ENCODE measurements around the gene TPRA1. TPM values are rescaled to one million over a fixed set of nuclear protein-coding genes. Genes with fewer than 3 reads are reported as not detected.

The TPRA1 gene
- total RNA-seq, 2 experiments from 2014 or later, result 15.1 to 15.9 TPM

DNA sequence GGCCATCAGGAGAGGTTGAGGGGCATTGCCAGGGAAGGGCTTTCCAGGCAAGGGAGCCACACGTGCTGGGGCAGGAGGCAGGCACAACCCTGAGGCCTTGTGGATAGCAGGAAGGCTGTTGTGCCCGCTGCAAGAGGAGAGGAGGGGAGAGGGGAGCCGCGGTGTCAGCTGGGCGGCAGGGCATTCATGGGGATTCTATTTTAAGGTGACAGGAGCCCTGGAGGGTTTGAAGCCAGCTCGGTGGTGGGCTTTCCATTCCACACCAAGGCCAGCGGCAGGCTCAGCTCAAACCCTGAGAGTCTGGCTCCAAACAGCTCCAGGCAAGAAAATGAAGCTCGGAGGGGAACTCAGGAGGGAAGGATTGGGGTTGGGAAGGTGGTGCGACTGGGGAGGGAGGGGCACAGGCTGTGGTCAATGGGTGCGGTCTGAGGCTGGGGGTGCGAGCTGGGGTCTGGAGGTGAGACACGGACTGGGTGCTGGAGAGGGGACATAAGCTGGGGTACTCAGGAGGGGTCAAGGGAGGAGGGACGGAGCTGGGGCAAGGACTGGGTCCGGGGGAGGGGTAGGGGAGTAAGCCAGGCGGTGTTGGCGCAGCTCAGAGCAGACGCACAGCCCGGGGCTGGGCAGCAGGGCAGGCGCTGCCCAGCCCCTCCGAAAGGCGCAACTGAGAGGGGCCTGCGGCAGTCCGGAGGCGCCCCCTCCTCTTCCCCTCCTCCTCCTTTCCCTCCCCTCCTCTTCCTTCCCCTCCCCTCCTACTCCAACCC, 43.4 kb downstream of the TPRA1 start:
- Mint-ChIP-seq H3K27ac (no peak overlapping the region), H3K27me3 (ENCODE audit: low read depth) (no peaks in the 10 kb centered on the region), H3K4me3 (peak overlapping the region; percentile 36), H3K9me3 (no peaks in the 10 kb centered on the region), H3K4me1 (ENCODE audit: low read depth) (peaks cover 7% of the 10 kb centered on the region), H3K36me3 (ENCODE audit: low read depth) (no peaks in the 10 kb centered on the region)
- no peak for DNase-seq
- intact Hi-C loops (cut with micrococcal nuclease), result loop anchor here (1.0 to 2.0 kb wide), 3 partner anchors 92 to 1025 kb away; no protein-coding TSS in a partner anchor
- CTCF ChIA-PET, result interaction anchor here (0.6 to 3.9 kb wide), 21 partner anchors 9 to 870 kb away, joined by 3 to 18 read pairs (median 3); no protein-coding TSS in a partner anchor

DNA sequence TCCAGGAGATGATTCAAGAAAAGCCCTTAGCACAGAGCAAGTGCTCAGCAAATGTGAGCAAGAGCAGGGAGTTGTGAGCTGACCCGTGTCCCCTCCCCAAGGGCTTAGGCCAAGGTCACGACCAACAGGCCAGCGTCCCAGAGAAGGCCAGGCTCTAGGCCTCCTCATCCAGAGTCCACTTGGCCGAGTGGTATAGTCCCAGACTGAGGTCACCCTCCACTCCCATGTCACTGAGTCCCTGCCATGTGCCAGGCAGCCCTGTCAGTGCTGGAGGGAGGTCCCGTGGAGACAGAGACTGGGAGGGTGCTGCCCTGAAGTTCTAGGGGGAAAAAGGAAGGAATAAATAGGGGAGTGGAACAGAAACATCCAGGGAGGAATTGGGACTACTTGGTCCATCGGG, 44.0 kb downstream of the TPRA1 start:
- Mint-ChIP-seq H3K27ac (no peak overlapping the region), H3K27me3 (ENCODE audit: low read depth) (no peaks in the 10 kb centered on the region), H3K4me1 (ENCODE audit: low read depth) (peaks cover 7% of the 10 kb centered on the region), H3K4me3 (peak overlapping the region; percentile 36), H3K9me3 (no peaks in the 10 kb centered on the region), H3K36me3 (ENCODE audit: low read depth) (no peaks in the 10 kb centered on the region)
- intact Hi-C loops (cut with micrococcal nuclease), result loop anchor here (2.0 kb wide), 1 partner anchor 92 kb away; no protein-coding TSS in a partner anchor
- CTCF ChIA-PET, result interaction anchor here (0.7 to 3.9 kb wide), 15 partner anchors 10 to 1024 kb away, joined by 3 to 18 read pairs (median 3); no protein-coding TSS in a partner anchor
- DNase-seq, result no peak

DNA sequence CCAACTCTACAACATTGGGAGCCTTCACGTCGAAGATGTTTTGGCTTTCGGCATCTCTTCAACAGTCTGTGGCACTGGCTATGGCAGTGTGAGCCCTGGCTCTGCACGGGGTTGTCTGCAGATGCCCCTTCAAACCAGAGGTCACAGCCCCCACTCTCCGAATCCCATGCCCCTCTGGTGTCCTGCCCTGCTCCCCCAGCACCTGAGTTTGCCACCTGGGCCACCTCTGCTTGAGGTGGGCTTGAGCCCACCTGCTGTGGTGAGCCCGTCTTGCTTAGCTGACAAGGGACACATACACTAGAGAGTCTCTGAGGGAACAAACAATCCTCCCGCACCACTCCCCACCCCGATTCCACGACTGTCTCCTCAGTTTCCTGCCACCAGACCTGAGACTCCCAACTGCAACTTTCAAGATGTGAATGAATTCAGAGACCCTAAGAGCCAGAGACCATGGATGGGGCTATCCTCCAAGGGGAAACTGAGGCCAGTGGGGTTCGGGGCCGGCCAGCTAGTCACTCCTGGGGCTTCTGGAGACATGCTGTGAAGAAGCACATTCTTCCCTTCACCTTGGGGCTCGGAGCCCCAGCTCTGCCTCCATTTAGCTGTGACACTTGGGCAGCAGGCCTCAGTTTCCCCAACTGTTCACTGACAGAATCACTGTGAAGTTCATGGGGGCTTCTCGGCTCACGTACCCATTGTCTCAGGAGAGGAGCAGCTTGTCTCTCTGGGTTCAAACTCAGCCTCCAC, 44.6 kb downstream of the TPRA1 start:
- H3K4me1 Mint-ChIP-seq (ENCODE audit: low read depth), result peaks cover 7% of the 10 kb centered on the region
- CTCF ChIA-PET, result interaction anchor here (0.7 to 3.9 kb wide), 12 partner anchors 9 to 1023 kb away, joined by 3 to 18 read pairs (median 4); no protein-coding TSS in a partner anchor

DNA sequence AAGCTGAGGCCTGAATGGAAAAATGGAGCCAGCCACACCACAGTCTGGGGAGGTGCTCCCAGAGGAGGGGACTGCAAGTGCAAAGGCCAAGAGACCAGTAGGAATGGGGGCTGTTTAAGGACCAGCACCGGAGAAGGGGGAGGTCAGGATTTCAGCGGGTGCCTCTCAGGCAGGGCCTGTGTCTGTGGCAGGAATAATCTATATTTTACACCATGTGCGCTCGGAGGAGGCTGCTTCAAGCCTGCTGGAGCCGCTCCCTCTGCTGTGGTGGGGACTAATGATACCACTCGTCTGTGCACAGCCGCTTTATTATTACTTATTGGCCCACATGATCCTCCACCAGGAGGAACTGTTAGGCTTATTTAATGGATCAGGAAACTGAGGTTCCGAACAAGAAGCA, 45.3 kb downstream of the TPRA1 start:
- peaks cover 7% of the 10 kb centered on the region for H3K4me1 Mint-ChIP-seq (ENCODE audit: low read depth)
- H3K9me3 Mint-ChIP-seq, result no peaks in the 10 kb centered on the region
- DNase-seq, result no peak
- CTCF ChIA-PET, result interaction anchor here (0.7 to 2.4 kb wide), 10 partner anchors 9 to 1023 kb away, joined by 3 to 9 read pairs (median 3); no protein-coding TSS in a partner anchor
- no peaks in the 10 kb centered on the region for H3K27me3 Mint-ChIP-seq (ENCODE audit: low read depth)
- no peaks in the 10 kb centered on the region for H3K36me3 Mint-ChIP-seq (ENCODE audit: low read depth)
- intact Hi-C loops (cut with micrococcal nuclease), result no loop called here
- no peak overlapping the region for H3K27ac Mint-ChIP-seq
- no peak overlapping the region for H3K4me3 Mint-ChIP-seq

More for the DNA sequence above, 44.6 kb downstream of the TPRA1 start:
- H3K9me3 Mint-ChIP-seq, result no peaks in the 10 kb centered on the region
- H3K36me3 Mint-ChIP-seq (ENCODE audit: low read depth), result no peaks in the 10 kb centered on the region
- intact Hi-C loops (cut with micrococcal nuclease), result loop anchor here (2.0 kb wide), 1 partner anchor 91 kb away; no protein-coding TSS in a partner anchor
- H3K27me3 Mint-ChIP-seq (ENCODE audit: low read depth), result no peaks in the 10 kb centered on the region
- H3K4me3 Mint-ChIP-seq, result no peak overlapping the region
- no peak for DNase-seq
- H3K27ac Mint-ChIP-seq, result no peak overlapping the region

DNA sequence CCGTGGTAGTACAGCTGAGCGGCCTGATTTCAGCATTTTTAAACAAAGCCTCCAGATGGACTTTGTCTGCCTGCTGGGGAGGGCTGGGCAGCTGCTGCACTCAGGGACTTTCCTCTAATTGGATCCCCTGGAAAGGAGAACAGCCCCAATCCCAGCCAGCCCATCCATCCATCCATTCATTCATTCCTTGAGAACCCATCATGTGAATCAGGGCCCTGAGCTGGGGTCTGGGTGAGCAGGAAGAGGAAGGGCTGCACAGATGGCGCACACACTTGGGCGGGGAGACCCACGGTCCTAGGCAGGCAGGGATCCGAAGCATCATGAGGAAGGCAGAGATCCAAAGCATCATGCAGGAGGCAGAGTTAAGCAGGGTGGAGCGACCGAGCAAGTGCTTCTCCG, 45.7 kb downstream of the TPRA1 start:
- intact Hi-C loops (cut with micrococcal nuclease), result loop anchor here (1.0 to 5.0 kb wide), 3 partner anchors 63 to 793 kb away; no protein-coding TSS in a partner anchor
- Mint-ChIP-seq H3K36me3 (ENCODE audit: low read depth) (no peaks in the 10 kb centered on the region), H3K4me3 (no peak overlapping the region), H3K9me3 (no peaks in the 10 kb centered on the region), H3K4me1 (ENCODE audit: low read depth) (peaks cover 7% of the 10 kb centered on the region), H3K27me3 (ENCODE audit: low read depth) (no peaks in the 10 kb centered on the region), H3K27ac (no peak overlapping the region)
- CTCF ChIA-PET, result interaction anchor here (0.7 to 2.4 kb wide), 9 partner anchors 8 to 1022 kb away, joined by 3 to 9 read pairs (median 3); no protein-coding TSS in a partner anchor
- DNase-seq, result no peak

DNA sequence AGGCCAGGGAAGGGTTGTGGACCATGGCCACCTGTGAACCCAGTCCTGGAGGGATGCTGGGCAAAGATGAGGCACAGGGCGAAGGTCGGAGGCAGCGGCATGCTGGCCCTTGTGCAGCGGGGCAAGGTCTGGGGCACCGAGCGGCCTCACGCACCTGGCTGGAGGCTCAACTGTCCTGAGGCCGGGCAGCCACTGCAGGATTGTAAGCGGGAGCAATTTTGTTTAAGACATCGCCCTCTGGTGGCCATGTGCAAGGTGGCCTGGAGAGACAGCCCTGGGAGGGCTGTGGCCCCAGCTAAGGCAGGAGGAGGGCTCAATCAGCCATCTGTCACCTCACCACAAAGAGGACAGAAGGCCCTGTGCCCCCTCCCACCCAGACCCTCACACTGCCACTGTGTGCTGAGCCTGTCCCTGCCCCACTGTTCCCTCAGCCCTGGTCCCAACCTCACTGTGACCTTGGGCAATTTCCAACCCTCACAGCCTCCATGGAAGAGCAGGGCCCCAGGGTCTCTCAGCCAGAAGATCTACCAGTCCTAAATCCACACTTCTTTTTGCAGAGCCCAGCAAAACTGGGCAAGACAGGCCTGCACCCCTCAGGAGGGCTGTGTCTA, 46.2 kb downstream of the TPRA1 start:
- H3K4me1 Mint-ChIP-seq (ENCODE audit: low read depth), result peaks cover 7% of the 10 kb centered on the region
- no peaks in the 10 kb centered on the region for H3K27me3 Mint-ChIP-seq (ENCODE audit: low read depth)
- no peak overlapping the region for H3K27ac Mint-ChIP-seq
- DNase-seq, result peak; percentile 80
- H3K4me3 Mint-ChIP-seq, result no peak overlapping the region
- intact Hi-C loops (cut with micrococcal nuclease), result loop anchor here (1.0 to 5.0 kb wide), 3 partner anchors 62 to 792 kb away; no protein-coding TSS in a partner anchor
- CTCF ChIA-PET, result interaction anchor here (0.5 to 2.4 kb wide), 8 partner anchors 8 to 1022 kb away, joined by 3 to 9 read pairs (median 3); no protein-coding TSS in a partner anchor
- H3K9me3 Mint-ChIP-seq, result no peaks in the 10 kb centered on the region
- no peaks in the 10 kb centered on the region for H3K36me3 Mint-ChIP-seq (ENCODE audit: low read depth)

DNA sequence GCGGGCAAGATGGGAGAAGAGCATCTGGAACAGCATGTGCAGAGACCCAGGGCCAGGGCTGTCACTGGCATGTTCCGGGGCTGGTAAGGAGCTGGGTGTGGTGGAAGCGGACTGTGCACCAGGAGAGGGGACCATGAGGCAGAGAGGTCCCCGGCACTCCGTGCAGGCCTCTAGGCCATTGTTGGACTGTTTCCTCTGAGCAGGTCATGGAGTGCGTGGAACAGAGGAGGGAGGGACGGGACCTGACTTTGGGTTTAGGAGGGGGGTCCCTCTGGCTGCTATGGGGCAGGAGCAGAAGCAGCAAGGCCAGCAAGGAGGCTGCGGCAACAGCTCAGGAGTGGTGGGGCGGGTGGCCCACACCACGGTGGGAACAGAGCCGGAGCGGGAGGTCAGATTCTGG, 47.1 kb downstream of the TPRA1 start:
- CTCF ChIA-PET, result interaction anchor here (0.5 to 1.2 kb wide), 2 partner anchors 197 to 785 kb away, joined by 3 read pairs; no protein-coding TSS in a partner anchor
- no peaks in the 10 kb centered on the region for H3K9me3 Mint-ChIP-seq
- peaks cover under 1% of the 10 kb centered on the region for H3K27me3 Mint-ChIP-seq (ENCODE audit: low read depth)
- H3K27ac Mint-ChIP-seq, result no peak overlapping the region
- peaks cover 7% of the 10 kb centered on the region for H3K4me1 Mint-ChIP-seq (ENCODE audit: low read depth)
- DNase-seq, result no peak
- H3K4me3 Mint-ChIP-seq, result no peak overlapping the region
- intact Hi-C loops (cut with micrococcal nuclease), result loop anchor here (5.0 kb wide), 1 partner anchor 61 kb away; no protein-coding TSS in a partner anchor
- H3K36me3 Mint-ChIP-seq (ENCODE audit: low read depth), result no peaks in the 10 kb centered on the region

DNA sequence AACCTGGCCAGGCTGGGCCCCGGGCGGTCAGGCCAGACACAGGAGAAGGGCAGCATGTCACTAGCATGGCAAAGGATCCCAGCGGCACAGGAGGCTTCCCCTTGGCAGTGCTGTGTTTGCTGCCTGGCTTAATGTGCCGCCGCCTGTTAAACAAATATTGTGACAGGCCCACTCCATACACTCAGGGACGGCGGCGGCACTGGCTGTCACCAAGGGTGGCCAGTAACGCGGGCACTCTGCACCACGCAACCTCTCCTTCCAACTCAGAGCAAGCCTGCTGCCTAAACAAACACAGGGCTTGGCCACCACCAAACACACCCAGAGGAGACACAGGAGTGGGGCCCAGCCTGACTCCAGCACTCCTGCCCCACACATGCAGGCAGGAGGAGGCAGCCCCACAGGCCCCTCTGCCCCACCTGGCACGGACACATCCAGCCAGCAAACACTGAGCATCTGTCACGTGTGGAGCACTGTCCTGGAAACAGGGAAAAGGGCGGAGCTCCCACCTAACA, 48.0 kb downstream of the TPRA1 start:
- no peak overlapping the region for H3K27ac Mint-ChIP-seq
- intact Hi-C loops (cut with micrococcal nuclease), result loop anchor here (5.0 kb wide), 1 partner anchor 60 kb away; no protein-coding TSS in a partner anchor

DNA sequence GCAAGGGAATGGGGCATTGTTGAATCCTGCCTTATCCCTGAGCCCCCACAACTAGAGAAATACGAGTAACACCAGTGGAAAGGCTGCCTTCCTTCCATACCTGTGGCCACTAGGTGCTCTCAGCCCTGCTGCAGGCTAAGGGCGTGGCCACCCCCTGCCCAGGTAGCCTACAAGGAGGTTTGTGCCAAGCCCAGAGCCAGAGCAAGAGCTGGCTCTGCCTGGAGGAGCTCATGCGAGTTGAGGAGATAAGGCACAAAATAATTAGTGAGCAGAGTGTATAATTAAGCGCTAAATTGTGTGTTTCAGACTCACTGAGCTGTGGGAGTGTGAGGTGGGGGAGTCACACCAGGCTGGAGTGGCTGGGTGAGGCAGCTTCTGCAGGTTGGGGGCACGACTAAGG, 49.2 kb downstream of the TPRA1 start:
- Mint-ChIP-seq H3K4me3 (no peak overlapping the region), H3K27ac (no peak overlapping the region), H3K36me3 (ENCODE audit: low read depth) (no peaks in the 10 kb centered on the region), H3K27me3 (ENCODE audit: low read depth) (peaks cover 7% of the 10 kb centered on the region), H3K9me3 (no peaks in the 10 kb centered on the region), H3K4me1 (ENCODE audit: low read depth) (peaks cover 4% of the 10 kb centered on the region)
- DNase-seq, result no peak
- CTCF ChIA-PET, result no interaction called here
- intact Hi-C loops (cut with micrococcal nuclease), result loop anchor here (5.0 kb wide), 1 partner anchor 59 kb away; no protein-coding TSS in a partner anchor

More for the DNA sequence above, 48.0 kb downstream of the TPRA1 start:
- Mint-ChIP-seq H3K36me3 (ENCODE audit: low read depth) (no peaks in the 10 kb centered on the region), H3K9me3 (no peaks in the 10 kb centered on the region), H3K27me3 (ENCODE audit: low read depth) (peaks cover 3% of the 10 kb centered on the region), H3K4me3 (no peak overlapping the region), H3K4me1 (ENCODE audit: low read depth) (peaks cover 3% of the 10 kb centered on the region)
- CTCF ChIA-PET, result no interaction called here
- no peak for DNase-seq

DNA sequence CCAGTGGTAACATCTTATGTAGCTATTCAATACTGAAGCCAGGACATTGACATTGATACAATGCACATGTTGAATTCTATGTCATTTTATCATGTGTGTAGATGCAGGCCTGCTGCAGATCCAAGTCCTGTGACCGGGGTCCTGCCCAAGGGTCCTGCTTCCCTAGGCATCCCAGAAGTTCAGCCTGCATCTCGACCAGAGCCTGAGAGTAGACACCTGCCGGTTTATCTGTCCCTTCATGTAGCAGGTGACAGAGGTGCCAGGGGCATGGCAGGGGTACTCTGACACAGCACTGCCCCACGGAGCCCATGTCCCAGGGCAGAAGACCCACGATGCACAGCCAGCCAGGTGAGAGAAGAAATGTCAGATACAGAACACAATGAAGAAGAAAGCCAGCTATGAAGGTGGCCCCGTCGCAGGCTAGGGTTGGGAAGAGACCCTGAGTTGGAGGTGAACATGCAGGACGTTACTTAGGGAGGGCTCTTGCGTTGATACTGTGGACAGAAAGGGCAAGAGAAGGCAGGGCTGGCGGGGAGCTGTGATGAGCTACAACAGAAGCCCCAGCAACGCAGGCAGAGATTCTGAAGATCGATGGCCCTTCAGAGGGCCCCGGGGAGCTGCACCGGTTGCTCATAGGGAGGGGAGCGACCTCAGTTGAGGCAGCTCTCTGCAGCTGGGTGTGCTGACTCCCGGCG, 51.0 kb downstream of the TPRA1 start:
- intact Hi-C loops (cut with micrococcal nuclease), result loop anchor here (5.0 kb wide), 1 partner anchor 57 kb away; no protein-coding TSS in a partner anchor
- peaks cover 4% of the 10 kb centered on the region for H3K4me1 Mint-ChIP-seq (ENCODE audit: low read depth)
- no peaks in the 10 kb centered on the region for H3K9me3 Mint-ChIP-seq
- no peaks in the 10 kb centered on the region for H3K36me3 Mint-ChIP-seq (ENCODE audit: low read depth)
- no peak overlapping the region for H3K4me3 Mint-ChIP-seq
- no peak for DNase-seq
- CTCF ChIA-PET, result interaction anchor here (4.0 kb wide), 1 partner anchor 9 kb away, joined by 18 read pairs; no protein-coding TSS in a partner anchor
- no peak overlapping the region for H3K27ac Mint-ChIP-seq
- peaks cover 7% of the 10 kb centered on the region for H3K27me3 Mint-ChIP-seq (ENCODE audit: low read depth)

DNA sequence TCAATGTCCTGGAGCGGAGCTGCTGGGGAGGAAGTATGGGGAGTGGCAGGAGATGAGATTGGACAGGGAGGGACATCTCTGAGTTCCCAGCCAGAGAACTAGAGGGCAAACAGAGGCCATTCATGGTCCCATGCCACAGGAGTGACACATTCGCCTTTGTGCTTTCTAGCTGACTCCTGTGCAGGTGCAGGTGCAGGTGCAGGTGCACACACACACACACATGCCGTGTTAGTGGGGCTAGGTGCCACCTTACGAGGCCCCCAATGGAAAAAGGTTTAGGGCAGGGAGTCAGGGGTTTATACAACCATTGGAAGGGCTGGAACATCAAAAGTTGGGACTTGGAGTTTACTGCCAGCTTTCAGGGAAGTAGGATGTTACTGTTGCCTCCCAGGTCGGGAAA, 52.0 kb downstream of the TPRA1 start:
- Mint-ChIP-seq H3K4me3 (no peak overlapping the region), H3K27ac (no peak overlapping the region), H3K36me3 (ENCODE audit: low read depth) (no peaks in the 10 kb centered on the region), H3K9me3 (no peaks in the 10 kb centered on the region), H3K4me1 (ENCODE audit: low read depth) (peaks cover 4% of the 10 kb centered on the region), H3K27me3 (ENCODE audit: low read depth) (peaks cover 7% of the 10 kb centered on the region)
- intact Hi-C loops (cut with micrococcal nuclease), result no loop called here
- DNase-seq, result no peak
- CTCF ChIA-PET, result interaction anchor here (4.0 kb wide), 1 partner anchor 9 kb away, joined by 18 read pairs; no protein-coding TSS in a partner anchor

Data from activated naive CD4-positive, alpha-beta T cell treated with anti-CD3 and anti-CD28 coated beads for 36 hours (primary cell).